NK-92 treated with Interleukin-12 subunit alpha and Interleukin-12 subunit beta, amount 100 ng/mL, for 24 hours (cell line): ENCODE results near the gene PLAAT4.

ENCODE experiments used
- DNase-seq: peaks from one replicate; lab custom pipeline; 2025; lab: John Stamatoyannopoulos, UW

PLAAT4 gene

DNA sequence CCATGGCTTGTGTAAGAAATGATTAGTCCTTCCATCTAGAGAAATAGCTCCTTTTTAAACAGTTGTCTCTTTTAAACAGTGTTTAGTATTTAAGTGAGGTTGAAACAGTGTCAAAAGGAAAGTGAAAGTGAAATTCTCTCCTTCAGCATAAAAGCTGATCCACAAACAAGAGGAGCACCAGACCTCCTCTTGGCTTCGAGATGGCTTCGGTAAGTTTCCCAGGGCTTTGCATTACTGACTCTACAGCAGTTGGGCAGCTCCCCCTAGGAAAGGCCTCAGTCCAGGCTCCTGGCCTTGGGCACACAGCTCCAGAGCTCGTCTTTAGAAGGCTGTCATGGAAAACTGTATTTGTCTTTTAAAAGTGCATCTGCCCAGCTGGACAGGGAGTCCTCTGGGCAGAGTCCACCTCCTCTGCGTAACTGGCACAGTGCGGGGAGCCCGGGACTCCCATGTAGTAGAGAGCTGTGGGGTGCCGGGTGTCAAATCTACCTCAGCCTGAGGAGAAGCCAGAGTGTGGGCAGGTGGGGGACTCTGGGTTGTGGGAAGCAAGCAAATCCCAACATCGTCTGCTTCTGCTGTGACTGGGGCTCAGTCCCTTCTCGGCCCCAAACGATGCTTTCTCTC, at the start of gene PLAAT4:
TSS of gene PLAAT4 (plus strand) at position 140 of the 624 bp plus-strand sequence. CDS start at position 201, 61 bp downstream.
- DNase-seq: no peak

DNA sequence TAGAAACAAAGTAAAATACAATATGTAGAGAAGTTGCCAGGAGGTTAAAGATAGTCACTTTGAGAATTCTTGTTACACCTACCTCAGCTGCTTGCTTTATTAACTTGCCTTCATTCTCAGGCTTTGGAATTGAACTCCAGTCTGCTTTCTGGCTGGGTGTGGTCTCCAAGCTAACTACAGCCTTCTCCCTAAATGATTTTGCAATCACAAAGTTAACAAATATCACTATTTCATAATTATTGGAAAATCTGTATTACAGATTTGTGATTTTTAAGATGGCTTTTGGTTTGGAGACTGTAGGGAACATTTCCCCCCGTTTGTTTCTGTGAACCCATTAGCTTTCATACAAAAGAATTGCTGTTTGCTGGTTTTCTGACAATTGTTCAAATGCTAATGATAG, 47.8 kb upstream of the PLAAT4 start:
- no peak for DNase-seq

DNA sequence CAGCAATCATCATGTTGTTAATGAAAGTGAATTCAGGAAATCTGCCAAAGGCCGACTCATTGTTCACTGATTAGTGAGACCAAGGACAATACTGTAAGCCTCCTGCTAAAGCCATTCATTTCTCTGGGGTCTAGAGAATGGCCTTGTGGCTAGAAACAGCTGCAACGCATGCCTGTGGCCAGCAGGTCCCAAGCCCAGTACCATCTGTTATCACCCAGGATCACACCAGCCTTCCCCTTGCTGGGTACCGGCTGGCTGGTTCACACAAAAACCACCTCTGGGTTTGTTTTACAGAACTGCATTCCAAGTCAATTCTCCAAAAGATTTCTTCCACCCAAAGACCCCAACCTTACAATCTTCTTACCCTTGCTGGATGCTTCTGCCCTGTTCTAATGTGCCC, 46.7 kb upstream of the PLAAT4 start:
- DNase-seq: no peak

GRCh38 chr11:63490551-63491239, 45.9 kb upstream of the PLAAT4 start, which contains the start of gene PLAAT5:
PLAAT5 (minus strand) TSS chr11:63491167; CDS start chr11:63491034, 133 bp downstream.
- no peak for DNase-seq

DNA sequence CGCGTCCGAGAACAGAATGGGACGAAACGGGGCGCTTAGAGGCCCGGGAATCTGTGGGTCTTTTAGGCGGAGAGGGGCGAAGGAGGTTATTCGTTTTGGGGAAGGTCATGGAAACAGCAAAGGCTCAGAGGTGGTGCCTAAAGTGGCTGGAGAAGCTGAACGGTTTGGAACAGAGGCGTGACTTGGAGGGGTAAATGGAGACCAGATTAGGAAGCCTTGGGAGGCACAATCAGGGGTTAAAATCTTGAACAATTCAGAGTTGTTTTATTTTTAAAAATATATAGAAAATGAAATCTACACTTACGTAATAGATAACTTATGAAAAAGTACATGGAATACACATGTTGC, 45.4 kb upstream of the PLAAT4 start:
- DNase-seq: no peak

- no peak for DNase-seq
Observed at GRCh38 chr11:63491636-63492372, 44.8 kb upstream of the PLAAT4 start.

- no peak for DNase-seq
Observed at GRCh38 chr11:63492441-63492840, 44.2 kb upstream of the PLAAT4 start.

- DNase-seq: no peak
Observed at GRCh38 chr11:63493127-63493526, 43.5 kb upstream of the PLAAT4 start.

- no peak for DNase-seq
Observed at GRCh38 chr11:63494975-63495374, 41.6 kb upstream of the PLAAT4 start.

GRCh38 chr11:63499874-63500273, 36.7 kb upstream of the PLAAT4 start:
- DNase-seq: no peak

- DNase-seq: no peak
Observed at GRCh38 chr11:63501236-63501635, 35.4 kb upstream of the PLAAT4 start.

GRCh38 chr11:63502252-63502820, 34.3 kb upstream of the PLAAT4 start:
- no peak for DNase-seq

DNA sequence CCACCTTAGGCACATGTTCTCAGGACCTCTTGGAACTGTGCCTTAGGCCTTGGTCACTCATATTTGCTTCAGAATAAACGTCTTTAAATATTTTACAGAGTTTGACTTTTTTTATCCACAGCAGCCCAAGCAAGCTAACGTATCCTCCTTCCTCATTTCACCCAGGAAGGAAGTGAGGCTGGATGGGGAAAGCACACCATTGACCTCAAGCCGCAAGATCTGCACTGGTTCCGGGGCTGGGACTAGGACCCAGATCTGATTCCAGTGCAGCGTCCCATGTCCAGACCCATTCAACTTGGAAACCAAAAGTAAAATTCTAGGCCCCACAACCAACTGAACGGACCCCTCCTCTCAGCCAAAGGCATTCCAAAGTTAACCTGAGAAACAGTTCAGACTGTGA, 33.1 kb upstream of the PLAAT4 start:
- DNase-seq: no peak

DNA sequence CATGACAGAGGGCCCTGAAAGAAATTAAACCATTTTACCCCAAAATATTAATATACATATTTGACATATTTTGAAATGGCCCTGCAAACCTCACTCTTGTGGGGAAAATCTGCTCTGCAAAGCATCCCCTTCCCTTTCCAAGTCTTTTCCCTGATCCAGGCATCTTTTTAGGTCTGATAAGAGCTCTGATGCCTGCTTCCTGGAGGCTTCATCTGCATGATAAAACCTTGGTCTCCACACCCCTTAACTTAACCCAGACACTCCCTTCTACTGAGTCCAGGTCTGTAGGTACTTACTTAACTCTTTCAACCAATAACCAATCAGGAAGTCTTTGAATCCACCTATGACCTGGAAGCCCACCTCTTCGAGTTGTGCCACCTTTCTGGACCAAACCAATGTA, 32.6 kb upstream of the PLAAT4 start:
- no peak for DNase-seq

- no peak for DNase-seq
Observed at GRCh38 chr11:63504933-63505586, 31.5 kb upstream of the PLAAT4 start.

- no peak for DNase-seq
Observed at GRCh38 chr11:63505857-63506528, 30.6 kb upstream of the PLAAT4 start, which contains the start of gene LGALS12. LGALS12 (plus strand) TSS chr11:63506084; CDS start chr11:63506459, 375 bp downstream.

GRCh38 chr11:63506876-63507275, 29.7 kb upstream of the PLAAT4 start:
- no peak for DNase-seq

DNA sequence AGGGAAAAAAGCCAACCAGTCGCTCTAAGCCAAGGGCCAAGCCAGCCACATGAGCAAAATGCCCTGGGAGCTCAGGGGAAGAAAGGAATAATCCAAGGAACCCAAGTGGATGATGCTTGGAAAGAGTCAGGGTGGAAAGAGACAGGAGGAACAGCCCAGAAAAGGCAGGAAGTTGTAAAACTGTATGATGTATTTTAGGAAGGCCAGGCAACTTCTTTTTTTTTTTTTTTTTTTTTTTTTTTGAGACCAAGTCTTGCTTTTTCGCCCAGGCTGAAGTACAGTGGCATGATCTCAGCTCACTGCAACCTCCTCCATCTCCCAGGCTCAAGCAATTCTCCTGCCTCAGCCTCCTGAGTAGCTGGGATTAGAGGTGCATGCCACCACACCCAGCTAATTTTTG, 29.1 kb upstream of the PLAAT4 start:
- DNase-seq: no peak

- no peak for DNase-seq
Observed at GRCh38 chr11:63508009-63508408, 28.6 kb upstream of the PLAAT4 start.

- no peak for DNase-seq
Observed at GRCh38 chr11:63508745-63509144, 27.9 kb upstream of the PLAAT4 start.

DNA sequence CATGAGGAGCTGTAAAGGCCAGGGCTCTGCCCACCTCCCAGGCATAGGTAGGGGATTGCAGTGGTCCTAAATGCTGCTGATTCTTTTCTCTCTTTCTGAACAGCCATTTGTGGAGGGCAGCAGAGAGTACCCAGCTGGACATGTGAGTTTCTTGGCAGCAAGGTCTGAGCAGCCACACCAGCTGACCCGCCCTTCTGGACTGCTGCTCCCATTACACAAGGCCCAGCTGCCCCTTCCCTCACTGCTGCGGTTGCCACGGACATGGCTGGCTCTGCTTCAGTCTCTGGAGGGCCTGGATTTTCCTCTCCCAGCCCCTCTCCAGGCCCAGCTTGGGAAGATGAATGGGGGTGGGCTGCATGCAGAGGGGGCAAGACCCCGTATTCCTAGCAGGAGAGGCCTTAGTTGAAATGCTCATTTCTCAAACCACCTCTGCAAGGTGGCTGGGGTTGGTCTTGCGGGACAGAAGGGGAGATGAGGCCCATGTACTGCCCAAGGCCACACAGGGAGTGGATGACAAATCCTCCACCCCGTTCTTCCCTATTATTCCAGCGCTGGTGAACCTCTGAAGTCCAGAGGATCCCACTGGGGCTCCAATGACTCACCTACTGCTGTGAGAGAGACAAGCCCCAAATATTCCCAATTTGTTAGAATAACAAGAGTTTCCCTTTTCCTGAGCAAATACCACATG, 26.1 kb upstream of the PLAAT4 start:
- DNase-seq: no peak
